NCI-H1048 (cell line): Measurements from ENCODE around the gene ESYT3.
"Not testable (repeated sequence)": the region's sequence is repeated elsewhere in the genome, so short reads cannot be mapped to it uniquely, and the experiment has no call there.

Experiments
- DNase-seq: peaks from one replicate; lab custom pipeline; 2025; lab: John Stamatoyannopoulos, UW

Gene ESYT3

DNA sequence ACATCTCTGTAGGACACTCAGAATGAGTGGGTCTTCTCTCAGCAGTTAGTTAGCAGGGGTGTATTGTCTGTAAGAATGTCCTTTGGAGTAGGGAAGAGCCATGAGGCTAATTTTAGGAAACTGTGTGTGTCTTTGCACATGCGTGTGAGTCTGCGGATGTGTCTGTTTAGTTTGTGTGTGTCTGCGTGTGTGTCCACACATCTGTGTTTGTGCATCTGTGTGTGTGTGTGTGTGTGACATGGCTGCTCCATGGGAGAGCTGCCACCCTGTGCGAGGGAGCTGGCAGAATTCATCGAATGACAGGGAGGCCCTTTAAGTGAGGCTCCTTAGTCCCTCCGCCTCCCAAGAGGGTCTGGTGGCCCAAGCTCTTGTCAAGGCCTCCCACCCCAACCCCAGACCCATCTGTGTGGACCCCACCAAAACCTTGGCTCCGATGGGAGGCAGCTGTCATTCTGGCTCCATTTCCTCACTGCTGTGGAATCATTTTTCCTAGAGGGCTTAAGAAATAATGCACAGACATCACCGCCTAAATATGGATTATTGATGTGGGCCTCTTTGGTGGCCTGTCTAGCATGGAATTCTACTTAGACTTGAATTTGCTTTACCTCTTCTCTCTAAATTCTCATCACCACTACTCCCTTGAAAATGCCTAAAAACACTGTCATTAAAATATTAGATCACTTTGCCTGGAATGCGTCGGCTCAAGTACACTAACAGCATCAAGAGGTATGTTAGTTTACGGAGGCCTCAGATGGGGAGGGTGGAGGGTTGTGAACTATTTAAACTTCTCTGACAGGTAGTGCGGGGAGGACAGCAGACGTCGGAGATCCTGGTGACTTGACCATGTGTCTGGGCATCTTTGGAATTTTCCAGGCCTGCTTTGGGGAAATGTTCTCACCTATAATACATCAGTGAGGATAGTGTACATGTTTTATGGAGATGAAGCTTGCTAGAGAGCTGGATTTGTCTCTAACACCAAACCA is 9.4 kb downstream of the ESYT3 start:
- no peak for DNase-seq

DNA sequence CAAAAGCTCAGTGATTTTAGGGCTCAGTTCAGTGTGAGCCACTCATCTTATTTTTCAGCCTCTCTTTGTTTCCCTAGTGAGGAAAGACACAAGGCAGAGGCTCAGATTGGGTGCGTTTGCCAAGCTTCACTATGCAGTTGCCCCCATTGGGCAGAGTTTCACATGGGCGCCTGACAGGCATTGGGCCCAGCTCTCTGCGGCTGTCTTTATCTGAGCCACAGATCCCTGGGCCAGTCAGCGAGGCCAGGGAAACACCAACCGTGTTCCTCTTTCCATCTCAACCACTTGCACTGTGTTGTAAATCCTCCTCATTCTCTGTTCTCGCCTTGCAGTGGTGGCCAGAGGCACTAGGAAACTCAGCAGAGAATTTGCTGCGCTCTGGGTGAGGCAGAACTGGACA is 10.8 kb downstream of the ESYT3 start:
- DNase-seq: no peak

DNA sequence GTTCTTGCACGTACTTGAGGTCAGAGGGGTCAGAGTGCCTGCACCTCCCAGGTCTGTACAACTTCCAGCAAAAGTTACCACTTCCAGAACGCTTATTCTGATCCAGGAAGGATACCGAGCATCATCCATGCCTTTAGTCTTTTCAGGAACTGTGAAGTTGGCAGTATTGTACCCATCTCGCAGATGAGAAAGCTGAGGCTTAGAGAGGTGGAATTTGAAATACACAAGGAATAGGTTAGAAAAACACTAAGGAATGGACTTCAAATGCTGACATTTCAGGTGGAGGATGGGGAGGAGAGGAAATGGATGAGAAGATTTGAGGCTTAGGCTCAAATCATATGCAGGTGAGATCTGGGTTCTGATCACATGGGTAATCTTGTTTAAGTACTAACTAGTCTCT is 11.2 kb downstream of the ESYT3 start:
- DNase-seq: no peak

DNA sequence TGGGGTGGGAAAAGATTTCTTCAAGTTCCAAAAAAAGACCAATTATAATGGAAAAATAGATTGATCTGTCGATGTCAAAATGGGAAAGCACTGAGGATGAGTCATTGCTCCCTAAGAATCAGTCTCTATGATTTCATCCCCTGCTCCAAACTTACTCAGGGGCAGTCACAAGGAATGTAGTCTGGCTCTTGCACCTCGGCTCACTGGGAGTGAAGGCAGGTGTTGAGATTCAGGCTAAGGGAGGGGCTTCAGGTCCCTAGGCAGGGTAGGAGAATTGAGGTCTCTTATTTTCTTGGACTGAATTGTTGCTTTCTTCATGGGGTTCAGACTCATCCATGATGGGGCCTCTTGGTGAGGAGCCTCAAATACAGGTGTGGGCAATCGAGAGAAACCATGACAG is 14.2 kb downstream of the ESYT3 start:
- no peak for DNase-seq

DNA sequence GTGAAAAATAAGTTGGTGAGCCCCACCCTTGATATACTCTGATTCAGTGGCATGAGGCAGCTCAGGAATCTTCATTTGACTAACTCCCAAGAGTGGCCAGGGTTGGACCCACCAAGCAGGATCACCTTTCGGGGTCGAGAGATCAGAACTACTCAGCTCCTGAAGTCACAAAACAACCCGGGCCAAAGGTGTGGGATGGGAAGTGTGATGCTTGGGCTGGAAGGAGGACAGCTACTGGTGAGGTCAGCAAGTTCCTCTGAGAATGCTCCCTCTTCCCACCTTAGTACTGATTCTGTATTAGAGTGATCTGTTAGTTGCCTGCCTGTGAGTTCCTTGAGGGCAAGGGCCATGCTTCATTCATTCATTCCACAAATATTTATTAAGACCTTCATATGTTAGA is 15.1 kb downstream of the ESYT3 start:
- no peak for DNase-seq

DNA sequence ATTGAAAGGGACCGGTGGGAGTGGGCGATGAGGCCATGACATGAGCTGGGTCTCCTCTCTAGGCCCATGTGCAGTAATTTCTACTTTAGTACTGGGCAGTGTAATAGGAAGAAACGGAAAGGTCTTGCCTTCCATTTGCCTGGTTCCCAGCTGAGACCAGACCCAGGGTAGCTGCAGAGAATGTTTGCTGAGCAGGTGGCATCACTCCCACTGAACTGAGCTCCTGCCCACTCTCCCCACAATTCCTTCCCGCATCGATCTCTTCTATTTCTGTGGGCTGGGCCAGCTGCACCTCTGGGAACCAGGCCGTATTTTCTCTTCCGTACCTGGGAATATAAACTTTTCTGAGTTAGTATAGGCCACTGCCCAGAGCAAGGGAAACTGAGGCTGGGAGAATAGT is 15.8 kb downstream of the ESYT3 start:
- DNase-seq: no peak

DNA sequence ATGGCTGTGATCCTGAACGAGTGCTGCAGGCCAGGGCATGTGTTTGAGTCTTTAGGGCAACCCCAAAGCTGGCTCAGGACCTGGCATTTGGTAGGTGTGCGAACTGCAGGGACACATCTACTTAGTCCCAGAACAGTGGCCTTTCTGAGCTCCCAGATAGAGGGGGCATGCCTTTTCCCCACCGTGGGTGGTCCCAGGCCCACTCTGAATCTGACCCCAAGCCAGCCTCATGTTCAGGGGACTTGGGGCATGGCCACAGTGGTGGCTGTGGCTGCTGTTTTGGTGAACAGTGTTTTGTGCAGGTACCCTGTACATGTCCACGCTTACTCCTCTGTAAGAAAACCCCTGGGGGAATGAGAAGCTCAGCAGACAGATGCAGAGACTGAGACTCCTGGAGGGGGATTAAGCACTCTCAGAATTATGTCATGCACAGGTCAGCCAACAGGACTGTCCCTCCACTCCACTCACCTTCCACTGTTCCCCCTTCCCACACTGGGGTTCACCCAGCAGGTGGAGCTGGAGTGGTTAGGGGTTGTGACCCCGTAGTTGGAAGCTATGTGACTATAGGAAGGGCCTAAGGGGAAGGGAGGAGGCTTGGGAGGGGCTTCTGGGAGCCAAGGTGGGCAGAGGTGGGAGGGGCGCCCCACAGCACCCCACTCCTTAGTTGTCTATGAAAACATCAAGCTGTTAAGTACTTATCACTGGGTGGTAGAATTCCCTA is 16.4 kb downstream of the ESYT3 start:
- DNase-seq: no peak

DNA sequence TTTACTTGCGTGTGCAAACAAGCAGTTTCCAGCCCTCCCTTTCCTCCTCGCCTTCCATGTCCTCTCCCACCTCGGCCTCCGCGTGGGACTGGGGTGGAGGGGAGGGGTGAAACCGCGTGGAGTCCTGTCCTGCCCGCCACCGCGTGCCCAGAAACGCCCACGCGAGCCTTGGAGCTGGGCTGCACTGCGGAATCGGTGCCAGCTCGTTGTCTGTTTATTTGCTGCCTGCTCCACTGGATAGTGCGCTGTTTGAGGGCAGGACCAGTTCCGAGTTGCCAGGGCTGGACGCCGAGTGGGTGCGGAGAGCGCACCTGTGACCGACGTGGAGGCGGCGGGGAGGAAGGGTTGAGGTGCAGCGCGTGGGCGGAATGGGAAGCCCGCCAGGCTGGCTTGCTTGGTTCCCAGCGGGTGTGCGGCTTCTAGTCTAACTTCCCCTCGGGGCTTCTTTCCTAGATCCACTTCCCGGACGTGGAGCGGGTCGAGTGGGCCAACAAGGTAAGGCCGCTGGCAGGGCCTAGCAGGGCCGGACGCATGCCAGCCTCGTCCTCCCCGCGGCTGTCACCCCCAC is 17.3 kb downstream of the ESYT3 start:
- no peak for DNase-seq

DNA sequence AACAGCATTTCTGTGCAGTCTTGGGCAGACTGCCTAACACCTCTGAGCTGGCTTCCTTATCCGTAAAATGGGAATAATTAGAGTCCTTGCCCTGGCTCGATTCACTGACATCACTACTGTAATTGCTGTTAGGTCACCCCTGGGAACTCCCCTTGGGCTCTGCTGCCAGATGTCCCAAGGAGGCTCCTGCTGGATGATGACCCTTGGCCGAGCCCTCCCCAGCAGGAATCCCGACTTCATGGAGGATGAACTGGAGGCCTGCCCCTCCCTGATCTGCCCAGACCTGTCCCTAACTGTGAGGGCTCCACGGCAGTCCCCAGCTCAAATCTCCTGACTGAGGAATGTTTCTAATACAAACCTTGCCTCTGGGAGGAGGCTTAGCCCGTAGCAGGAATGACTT is 18.0 kb downstream of the ESYT3 start:
- DNase-seq: no peak

DNA sequence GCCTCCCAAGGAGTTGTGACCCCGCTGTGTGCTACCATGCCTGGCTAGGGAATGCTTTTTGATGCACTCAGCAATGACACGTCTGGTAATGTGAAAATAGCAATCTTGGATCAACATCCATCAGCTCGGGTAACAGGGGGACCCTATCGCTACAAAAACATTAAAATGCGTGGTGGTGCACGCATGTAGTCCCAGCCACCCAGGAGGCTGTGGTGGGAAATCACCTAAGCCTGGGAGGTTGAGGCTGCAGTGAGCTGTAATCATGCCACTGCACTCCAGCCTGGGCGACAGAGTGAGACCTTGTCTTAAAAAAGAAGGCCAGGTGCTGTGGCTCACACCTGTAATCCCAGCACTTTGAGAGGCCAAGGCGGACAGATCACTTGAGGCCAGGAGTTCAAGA is 19.5 kb downstream of the ESYT3 start:
- not testable (repeated sequence) for DNase-seq

DNA sequence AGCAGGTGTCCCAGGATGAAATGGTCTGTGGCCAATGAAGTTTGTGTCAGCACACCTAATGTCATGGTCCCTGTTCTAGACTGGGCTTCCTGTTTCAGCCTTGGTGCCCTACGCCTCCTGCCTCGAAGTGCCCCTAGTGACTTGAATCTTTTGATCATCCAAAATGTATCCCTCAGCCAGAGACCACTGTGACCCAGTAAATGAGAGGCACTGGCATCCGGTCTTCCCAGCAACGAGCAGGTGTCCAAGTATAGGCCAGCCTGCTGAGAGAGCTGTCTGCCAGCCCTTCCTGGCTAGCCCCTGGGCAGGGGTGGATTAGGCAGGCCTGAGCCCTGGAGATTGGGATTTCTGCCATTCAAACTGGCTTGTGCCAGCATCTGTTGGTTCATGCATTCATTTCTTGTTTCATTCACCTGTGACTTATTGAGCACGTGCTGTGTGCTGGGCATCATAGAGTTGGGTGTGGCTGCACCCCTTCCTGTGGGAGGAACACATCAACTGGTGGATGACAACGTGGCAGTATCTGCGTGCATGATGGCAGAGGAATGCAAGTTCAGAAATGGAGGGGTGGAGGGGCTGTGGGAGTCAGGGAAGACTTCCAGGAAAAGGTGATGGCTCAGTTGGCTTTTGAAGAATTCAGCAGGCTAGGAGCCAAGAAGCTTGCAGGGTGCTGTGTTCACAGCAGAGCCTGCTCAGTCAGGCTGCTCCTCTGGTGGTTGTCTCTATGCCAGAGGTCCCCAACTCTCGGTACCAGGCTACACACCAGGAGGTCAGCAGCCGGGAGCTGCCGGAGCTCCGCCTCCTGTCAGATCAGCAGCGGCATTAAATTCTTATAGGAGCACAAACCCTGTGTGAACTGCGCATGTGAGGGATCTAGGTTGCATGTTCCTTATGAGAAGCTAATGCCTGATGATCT is 21.6 kb downstream of the ESYT3 start:
- no peak for DNase-seq

DNA sequence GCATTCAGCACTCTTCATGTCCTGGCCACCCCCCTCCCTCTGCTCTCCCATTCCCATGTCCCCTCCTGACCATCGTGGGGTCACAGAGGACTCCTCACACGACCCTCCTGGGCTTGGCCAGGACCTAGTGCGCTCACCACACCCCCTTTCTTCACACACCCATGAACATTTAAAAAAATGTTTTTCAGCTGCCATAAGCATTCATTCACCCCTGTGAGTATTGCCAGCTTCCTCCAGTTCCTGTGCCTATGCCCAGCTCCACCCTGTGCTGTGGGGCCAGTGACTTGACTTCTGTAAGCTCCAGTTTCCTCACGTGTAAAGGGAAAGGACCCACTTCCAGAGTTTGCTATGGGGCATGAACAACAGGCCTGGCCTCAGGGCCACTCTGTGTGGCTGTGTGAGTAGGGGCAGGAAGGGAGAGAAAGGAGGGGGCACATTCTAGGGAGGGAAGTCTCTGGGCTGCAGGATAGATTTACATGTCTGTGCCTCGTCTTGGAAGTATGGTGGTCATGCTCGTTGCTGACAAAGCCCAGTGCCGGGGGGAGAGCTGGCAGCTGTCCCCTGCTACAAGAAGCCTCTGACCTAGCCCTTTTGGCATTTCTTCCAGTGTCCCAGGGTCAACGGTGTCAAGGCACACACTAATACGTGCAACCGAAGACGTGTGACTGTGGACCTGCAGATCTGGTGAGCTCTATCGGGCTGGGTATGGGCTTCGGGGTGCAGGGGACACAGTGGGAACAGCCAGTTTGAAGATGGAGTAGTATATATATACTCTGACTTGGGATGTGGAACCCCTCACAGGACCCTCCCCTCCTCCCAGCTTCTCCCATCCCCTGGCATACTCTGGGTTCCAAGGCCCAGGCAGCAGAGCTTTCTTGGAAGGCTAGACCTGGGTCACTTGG is 22.8 kb downstream of the ESYT3 start:
- no peak for DNase-seq

DNA sequence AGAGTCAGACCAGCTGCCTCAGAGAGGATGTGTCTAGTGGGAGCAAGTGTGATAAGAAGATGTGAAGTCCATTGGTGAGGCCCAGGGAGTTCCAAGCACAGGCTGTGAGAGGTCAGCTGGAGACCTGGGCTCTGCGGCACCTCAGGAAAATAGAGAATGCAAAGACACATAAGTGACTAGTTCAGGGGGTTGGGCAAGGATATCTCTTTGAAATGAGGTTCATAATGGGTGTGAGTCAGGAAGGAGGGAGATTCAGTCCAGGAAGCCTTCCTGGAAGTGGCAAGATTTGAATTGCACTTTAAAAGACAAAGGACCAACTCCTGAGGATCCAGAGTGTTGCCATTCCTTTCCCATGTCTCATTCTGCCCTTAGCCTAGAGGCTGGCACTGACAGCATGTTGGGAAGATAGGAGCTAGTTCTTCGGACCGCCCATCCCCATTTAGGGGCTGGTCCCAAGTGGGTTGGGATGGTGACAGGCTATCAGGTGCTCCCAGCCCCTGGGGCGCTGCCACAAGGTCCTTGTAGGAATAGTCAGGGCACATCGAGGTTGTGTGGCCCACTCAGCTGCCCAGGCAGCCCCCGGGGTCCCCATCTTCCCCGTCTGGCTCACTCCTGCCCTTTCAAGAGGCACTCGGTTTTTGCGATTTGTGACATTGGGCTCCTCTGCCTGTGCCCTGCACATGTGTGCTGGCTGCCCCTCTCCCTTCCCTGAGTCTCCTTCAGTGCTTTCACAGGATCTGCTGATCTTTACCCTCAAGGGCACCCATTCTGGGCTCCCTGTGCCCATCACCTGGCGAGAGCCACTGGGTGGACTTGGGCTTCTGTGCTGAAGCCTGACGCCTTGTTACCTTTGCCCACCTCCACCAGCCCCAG is 23.7 kb downstream of the ESYT3 start:
- DNase-seq: no peak

DNA sequence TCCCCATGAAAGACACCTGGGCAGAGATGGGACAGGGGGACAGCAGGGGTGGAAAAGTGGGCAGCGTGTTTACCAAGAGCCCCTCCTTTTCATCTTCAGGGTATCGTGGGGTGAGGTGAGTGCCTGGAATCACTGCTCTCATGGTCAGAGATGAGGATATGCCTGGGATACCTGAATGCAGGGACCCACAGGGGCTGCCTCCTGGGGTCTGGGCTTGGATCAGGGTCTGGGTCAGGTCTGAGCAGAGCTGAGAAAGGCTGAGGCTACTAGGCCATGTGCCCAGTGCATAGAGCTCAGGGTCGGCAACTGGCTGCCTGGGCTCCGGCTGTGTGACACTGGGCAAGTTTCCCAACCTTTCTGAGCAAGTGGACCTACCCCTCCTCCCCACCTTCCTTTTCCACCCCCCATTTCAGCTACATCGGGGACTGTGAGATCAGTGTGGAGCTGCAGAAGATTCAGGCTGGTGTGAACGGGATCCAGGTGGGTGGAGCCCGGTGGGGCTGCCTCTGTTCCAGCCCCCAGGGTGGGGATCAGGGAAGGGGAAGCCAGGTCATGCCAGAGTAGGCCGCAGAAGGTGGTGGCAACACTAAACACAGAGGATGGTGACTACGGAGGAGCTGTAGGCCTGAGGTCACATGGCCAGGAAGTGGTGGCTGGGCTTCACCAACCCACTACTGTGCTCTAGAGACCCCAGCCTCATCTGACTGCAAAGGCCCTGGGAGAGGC is 24.5 kb downstream of the ESYT3 start:
- no peak for DNase-seq

DNA sequence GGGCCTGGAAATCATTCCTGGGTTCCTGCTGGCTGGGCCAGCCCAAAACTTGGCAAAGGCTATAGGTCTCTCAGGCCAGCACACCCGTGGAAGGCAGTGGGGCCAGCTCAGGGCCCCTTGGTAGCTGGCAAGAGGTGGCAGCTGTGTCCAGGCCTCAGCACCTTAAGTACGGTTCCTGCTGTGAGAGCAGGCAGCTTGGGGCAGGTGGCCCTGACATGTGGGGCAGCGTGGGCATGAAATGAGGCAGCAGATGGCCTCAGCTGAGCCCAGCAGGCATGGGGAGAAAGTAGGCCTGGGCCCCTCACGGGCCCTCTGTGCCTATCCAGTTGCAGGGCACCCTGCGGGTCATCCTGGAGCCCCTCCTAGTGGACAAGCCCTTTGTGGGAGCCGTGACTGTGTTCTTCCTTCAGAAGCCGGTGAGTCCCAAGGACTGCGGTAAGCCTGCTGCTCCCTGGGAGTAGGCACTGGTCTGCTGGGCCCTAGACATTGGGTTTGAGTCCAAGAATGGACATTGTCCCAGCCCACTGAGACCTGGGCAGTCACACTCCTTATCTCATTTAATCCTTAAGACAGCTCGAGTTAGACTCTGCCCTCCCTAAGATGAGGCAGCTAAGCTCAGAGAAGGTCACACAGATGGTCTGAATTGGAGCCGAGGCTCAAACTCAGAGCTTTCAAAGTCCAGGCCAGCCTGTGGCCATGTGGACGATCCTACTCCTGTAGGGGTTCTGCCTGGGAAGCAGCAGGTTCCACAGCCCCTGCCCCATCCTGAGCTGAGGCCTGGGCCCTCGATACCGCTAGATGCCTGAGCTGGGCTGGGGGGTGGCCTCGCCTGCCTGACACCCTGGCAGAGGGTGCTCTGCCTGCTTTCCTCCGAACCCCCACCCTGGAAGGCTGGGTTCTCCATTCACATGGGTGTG is 25.5 kb downstream of the ESYT3 start:
- no peak for DNase-seq

DNA sequence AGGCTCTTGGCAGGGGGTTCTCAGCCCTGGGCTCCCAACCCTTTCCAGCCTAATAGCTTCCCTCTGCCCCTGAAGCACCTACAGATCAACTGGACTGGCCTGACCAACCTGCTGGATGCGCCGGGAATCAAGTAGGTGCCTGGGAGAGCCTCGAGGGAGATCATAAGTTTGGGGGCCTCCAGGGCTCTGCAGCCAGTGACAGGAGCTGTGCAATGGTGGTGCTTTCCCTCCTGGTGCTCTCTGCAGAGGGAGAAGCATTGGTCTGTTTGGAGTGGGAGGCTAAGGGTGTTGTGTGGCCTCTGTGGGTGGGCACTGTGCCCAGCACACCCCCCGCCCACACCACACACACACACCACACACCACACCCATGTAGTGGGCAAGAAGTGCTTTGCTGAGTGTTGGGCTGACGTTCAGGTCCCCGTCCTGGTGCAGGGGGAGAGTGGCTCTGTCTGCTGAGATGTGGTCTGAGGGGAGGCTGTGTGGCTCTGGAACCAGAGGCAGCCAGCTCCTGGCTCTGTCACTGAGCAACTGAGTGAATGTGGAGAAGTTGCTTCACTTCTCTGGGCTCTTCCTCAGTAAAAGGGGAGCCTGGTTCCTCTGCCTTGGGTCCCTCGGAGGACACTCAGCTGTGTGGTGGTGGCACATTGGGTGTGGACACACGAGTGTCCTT is 26.3 kb downstream of the ESYT3 start:
- DNase-seq: no peak

DNA sequence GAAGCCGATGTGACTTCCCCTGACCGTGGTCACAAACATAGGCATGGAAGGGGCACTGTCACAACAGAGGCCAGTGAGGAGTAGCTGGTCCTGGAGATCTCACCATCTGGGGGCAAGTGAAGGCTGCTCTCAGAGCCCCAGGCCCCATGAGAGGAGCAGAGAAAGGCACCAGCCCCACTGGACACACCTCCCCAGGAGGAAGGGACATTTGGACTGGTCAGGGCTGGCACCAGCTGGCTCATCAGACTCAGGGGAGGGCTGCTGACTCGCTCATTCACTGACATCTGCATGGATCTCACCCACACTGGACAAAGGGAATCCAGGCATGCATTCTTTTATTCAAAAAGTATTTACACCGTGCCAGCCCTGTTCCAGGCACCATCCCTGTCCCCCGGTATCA is 26.8 kb downstream of the ESYT3 start:
- DNase-seq: no peak

DNA sequence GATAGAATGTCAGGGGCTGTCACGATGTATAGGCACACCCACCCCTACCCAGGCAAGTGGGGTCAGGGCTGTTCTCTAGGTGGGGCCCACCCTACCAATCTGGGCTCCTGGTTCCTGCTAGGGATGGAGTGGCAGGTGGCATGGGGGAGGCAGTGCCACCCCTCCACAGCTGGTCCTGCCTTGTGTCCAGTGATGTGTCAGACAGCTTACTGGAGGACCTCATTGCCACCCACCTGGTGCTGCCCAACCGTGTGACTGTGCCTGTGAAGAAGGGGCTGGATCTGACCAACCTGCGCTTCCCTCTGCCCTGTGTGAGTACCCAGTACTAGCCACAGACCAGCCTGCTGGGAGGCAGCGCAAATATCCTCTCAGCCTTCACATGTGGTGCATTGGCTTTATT is 27.5 kb downstream of the ESYT3 start:
- DNase-seq: no peak
